HTERT RPE-1 (cell line): ENCODE results near the gene LPCAT4.
"Not testable (repeated sequence)": the region's sequence is repeated elsewhere in the genome, so short reads cannot be mapped to it uniquely, and the experiment has no call there.

ENCODE experiments used
- in situ Hi-C: fragments of 300-500 bp; cut with MboI; formaldehyde crosslinking; loops from 4 replicates; pipeline ENCODE4 v1.14.3; 2020; ENCODE audit warnings: low sequenced_read_pairs

Gene LPCAT4

DNA sequence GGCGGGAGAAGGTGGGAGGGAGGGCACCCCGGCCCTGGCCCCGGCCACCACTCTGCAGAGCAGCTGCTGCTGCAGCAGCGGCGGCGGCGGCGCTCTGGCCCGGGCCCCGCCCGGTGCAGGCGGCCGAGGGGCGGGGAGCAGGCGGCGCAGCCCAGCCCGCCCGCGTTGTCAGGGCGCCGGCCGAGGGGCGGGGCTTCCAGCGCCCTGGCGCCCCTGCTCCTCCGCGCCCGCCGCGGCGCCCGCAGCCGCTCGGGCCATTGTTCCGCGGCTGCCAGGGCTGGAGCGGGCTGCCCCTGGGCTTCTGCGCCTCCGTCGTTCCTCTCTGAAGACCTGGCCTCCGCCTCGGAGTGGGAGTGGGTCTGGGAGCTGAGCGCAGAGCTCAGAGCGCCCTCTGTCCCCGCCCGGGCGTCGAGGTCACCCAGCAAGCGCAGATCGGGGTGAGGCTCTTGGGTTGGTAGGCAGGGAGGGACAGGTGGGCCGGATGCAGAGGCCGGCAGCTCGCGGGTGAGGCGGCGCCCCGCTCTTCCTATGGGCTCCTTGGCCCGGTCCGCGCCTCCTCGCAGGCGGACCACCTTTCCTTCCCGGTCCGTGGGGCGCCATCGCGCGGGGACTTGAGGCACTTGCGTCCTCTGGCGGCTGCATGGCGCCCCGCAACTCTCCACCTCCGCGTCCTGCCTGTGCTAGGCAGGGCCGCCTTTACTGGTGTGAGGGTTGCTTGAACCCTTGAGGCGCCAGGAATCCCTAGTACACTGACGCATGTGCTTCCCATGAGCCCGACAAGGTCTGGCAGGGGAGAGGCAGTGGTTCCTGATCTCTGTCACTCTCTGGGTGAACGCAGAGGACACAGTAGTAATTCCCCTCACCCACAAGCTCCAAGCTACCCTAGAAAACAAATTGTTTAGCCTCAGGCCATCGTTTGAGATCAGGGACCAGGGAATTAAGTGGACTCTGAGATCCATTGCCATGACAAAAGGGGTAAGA is at the start of gene LPCAT4:
TSS of gene LPCAT4 (minus strand) at position 96 of the 981 bp plus-strand sequence. CDS start 96 bp downstream, outside the sequence.
- in situ Hi-C loops: no loop called here

GRCh38 chr15:34409511-34409910 is 42.5 kb upstream of the LPCAT4 start:
- in situ Hi-C loops: not testable (repeated sequence)

DNA sequence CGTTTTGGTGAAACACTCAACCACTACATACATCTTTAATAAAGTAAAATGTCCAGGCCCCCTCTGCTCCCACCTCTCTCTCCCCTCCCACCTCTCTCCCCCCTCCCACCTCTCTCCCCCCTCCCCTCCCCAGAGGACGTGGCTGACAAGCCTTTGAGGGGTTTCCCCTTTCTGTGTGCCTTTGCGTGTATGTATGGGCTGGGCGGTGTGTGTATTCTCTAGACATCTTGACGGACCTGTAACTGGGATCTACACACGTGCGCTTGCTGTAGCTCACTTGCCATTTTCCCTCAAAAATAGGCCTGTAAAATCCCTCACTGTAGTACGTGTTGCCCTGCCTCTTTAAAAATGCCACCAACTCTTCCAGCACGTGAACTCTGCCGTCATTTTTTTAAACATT is 42.0 kb upstream of the LPCAT4 start:
- in situ Hi-C loops: not testable (repeated sequence)

- in situ Hi-C loops: not testable (repeated sequence)
These were observed 36.9 kb upstream of the LPCAT4 start for GRCh38 chr15:34403899-34404298.

DNA sequence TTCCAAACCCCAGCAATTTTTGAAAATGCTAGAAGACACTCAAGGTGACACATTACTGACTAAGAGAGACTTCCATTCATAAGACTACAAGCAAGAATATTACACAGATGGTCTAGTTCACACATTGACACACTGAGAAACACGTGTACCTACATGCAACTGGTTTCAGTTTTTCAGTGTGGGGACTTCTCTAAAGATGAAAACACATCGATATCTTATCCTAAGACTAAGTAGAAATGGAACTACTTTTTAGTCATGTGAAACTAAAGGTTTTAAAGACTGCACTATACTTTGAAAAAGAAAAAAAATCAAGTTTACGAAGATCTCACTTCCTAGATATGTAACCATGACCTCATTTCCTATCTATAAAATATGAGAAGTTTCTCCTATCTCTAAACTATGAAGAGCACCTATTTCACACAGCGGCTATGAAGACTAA is 36.2 kb upstream of the LPCAT4 start:
- in situ Hi-C loops: not testable (repeated sequence)

GRCh38 chr15:34397637-34398259 is 30.8 kb upstream of the LPCAT4 start:
- in situ Hi-C loops: not testable (repeated sequence)

DNA sequence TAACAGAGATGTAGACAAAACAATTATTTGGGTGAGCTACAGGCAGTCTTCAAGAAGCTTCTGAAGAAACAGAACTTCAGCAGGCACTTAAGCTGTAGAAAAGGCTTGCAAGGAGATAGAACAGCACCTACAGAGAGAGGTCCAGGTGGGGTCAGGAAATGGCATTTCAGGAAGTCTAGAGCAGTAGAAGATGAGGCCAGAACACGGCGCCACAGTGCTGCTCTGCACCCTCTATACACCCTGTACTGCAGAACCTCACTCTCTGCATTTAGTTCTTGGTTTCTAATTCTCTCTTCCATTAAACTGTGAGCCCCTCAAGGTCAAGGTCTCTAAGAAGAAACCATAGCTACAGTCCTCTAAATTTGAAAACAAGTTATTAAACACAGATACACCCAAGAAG is 26.0 kb upstream of the LPCAT4 start:
- in situ Hi-C loops: not testable (repeated sequence)

DNA sequence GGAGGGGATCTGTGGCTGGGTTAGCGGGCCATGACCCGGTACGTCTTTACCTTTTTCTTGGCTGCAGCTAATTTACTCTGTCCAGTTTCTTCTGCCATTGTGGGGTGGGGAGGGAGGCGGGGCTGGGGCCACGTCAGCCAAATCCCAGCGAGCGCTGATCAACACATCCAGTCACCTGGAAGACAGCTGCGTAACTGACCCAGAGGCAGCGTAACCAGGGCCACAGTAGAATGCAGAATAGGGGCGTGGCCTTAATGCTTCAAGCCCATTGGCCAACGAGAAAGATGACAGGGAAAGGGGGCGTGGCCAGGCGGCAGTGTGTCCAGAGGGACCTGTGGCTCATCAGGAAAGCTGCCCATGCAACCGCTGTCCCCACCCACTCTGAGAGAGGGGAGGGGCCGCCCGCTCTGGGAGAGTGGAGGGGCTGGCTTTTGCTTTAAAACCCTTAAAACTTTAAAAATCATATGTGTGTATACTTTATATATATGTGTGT is 22.6 kb upstream of the LPCAT4 start:
- in situ Hi-C loops: not testable (repeated sequence)

GRCh38 chr15:34381829-34382521 is 15.0 kb upstream of the LPCAT4 start:
- in situ Hi-C loops: not testable (repeated sequence)

- in situ Hi-C loops: not testable (repeated sequence)
These were observed 13.5 kb upstream of the LPCAT4 start for GRCh38 chr15:34380491-34380890.

DNA sequence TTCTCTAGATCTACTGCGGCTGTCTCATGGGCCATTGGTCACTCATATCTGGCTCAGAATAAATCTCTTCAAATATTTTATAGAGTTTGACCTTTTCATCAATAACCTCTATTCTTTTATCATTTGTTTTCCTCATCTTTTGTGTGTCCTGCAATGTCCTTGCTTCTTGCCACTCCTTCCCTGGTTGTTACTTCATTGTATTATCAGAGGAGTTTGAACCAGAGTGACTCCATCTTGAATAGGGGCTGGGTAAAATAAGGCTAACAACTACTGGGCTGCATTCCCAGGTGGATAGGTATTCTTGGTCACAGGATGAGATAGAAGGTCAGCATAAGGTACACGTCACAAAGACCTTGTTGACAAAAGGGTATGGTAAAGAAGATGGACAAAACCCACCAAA is 9.9 kb upstream of the LPCAT4 start:
- in situ Hi-C loops: no loop called here

DNA sequence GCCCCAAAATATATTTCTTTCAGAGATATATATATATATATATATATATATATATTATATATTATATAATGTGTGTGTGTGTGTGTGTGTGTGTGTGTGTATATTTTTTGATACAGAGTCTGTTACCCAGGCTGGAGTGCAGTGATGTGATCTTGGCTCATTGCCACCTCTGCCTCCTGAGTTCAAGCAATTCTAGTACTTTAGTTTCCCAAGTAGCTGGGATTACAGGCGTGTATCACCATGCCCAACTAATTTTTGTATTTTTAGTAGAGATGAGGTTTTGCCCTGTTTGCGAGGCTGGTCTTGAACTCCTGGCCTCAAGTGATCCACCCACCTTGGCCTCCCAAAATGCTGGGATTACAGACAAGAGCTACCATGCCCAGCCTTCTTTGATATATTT is 8.5 kb upstream of the LPCAT4 start:
- in situ Hi-C loops: not testable (repeated sequence)

DNA sequence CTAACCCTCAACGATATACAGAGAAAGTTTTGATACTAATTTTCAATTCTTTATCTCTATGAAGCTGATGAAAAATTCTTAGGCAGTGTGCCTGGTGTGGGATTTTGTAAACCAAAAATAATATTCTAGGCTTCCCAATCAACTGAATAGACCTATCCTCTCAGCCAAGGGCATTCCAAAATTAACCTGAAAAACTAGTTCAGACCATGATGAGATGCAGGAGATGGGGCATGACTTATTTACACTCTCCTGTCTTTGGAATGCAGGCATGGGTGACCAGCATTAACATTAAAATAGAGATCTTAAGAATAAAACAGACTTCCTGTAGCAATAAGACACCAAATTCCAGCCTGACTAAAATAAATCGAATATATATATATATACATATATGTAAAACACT is 7.8 kb upstream of the LPCAT4 start:
- in situ Hi-C loops: no loop called here

DNA sequence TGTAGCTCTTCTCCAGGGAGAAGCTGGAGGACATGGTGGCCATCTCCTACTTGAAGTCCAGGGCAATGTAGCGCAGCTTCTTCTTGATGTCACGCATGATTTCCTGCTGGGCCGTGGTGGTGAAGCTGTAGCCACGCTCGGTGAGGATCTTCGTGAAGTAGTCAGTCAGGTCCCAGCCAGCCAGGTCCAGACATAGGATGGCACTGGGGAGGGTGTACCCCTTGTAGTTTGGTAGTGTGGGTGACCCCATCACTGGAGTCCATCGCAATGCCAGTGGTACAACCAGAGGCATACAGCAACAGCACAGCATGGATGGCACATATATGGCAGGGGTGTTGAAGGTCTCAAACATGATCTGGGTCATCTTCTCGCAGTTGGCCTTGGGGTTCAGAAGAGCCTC is 7.0 kb upstream of the LPCAT4 start:
- in situ Hi-C loops: no loop called here

DNA sequence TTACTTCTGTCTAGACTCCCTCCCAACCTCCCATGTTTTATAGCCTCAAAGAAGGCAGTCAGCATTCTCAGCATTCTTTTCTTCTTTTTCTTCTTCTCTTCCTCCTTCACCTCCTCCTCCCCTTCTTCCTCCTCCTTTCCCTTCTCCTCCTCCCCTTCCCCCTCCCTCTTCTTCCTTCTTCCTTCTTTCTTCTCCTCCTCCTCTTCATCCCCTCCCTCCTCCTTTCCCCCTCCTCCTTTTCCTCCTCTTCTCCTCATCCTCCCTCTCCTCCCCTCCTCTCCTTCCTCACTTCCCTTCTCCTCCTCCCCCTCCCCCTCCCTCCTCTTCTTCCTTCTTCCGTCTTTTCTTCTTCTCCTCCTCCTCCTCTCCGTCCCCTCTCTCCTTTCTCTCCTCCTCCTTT is 3.6 kb upstream of the LPCAT4 start:
- in situ Hi-C loops: no loop called here

GRCh38 chr15:34370129-34370528 is 3.1 kb upstream of the LPCAT4 start:
- in situ Hi-C loops: no loop called here

- in situ Hi-C loops: no loop called here
These were observed 528 bp downstream of the LPCAT4 start for GRCh38 chr15:34366271-34367065.

DNA sequence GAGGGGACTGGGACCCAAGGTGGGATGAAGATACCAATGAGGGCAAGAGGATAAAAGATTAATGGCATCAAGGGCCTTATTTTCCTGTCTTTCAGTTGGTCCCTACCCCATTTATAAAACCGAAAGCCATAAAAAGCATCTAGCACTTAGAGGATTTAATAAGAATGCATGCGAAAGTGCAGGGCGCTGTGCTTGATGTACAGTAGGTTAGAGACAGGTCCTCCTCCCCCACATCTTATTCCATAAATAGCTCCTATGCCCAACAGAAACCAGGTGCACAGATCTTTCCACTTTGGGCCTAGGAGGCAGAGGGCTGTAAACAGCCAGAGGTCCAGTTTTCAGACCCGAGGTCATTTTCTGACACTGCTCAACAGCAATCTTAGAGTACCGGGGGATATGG is 1.2 kb downstream of the LPCAT4 start:
- in situ Hi-C loops: no loop called here

DNA sequence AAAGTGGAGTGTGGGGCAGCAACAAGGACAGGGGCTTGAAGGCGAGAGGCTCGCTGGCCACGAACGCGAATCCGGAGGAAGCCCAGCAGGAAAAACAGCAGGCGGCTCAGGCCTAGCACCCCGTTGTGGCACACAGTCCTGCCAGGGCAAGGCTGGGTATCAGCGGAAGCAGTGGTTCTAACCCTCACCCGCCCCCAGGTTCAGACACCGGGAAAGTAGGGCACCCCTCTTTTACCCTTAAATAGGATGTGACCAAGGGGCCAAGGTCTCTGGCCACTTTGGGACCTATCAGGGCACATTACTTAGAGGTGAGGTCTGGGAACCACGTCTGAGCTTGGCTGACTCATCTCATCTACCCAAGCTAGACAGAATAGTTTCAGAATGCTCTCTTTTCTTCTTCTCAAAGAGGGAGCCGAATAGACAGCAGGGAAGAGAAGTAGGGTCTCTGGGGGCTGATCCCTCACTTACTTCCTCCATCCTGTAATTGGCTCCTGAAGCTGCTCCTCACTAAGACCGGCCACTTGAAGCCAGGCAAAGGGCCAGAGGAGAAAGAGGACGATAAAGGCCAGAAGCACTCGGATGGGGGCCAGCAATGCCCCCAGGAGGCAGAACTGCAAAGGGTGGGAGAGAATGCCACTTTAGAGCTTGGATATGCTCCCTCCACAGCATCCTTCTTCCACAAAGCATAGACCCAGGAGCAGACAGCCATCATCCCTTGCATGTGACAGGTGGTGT is 1.7 kb downstream of the LPCAT4 start:
- in situ Hi-C loops: no loop called here

- in situ Hi-C loops: no loop called here
These were observed 3.0 kb downstream of the LPCAT4 start for GRCh38 chr15:34364041-34364440.
